Activated B cell treated with CpG ODN at 0.5 μM for 24 hours (primary cell): ENCODE results near the gene PTGS1. TPM values are rescaled to one million over a fixed set of nuclear protein-coding genes. Genes with fewer than 3 reads are reported as not detected.
"Not testable (repeated sequence)": the region's sequence is repeated elsewhere in the genome, so short reads cannot be mapped to it uniquely, and the experiment has no call there.

Source experiments
- ATAC-seq: fragments of 200-7000 bp; cut with Tn5 transposase; one replicate; pipeline ENCODE4 v1.10.0; 2021; ENCODE audit warnings: low read depth, mild to moderate bottlenecking, moderate library complexity
- CTCF ChIA-PET: fragments of 350-600 bp; sonication (Branson Sonifier 250); formaldehyde crosslinking; loops from one replicate; lab custom pipeline; 2021; ENCODE audit warnings: antibody characterized with exemption; lab: Charles Lee
- POLR2A ChIA-PET: fragments of 350-600 bp; sonication (Branson Sonifier 250); formaldehyde crosslinking; loops from one replicate; lab custom pipeline; 2021; ENCODE audit warnings: antibody characterized with exemption; lab: Charles Lee
- DNase-seq: peaks from one replicate; pipeline ENCODE4 v3.0.0; 2022
- H3K27ac Mint-ChIP-seq: one replicate; pipeline ENCODE4 v1.8.0; 2020; ENCODE audit warnings: mixed read lengths
- H3K27me3 Mint-ChIP-seq: one replicate; pipeline ENCODE4 v1.8.0; 2021; ENCODE audit warnings: mixed read lengths
- H3K36me3 Mint-ChIP-seq: one replicate; pipeline ENCODE4 v1.8.0; 2021; ENCODE audit warnings: low read depth, mixed read lengths
- H3K4me1 Mint-ChIP-seq: one replicate; pipeline ENCODE4 v1.8.0; 2021; ENCODE audit warnings: mixed read lengths
- H3K4me3 Mint-ChIP-seq: one replicate; pipeline ENCODE4 v1.8.0; 2020; ENCODE audit warnings: mild to moderate bottlenecking, mixed read lengths
- H3K9me3 Mint-ChIP-seq: one replicate; pipeline ENCODE4 v1.8.0; 2020; ENCODE audit warnings: mixed read lengths
- intact Hi-C: fragments of 100-400 bp; cut with micrococcal nuclease; formaldehyde crosslinking; loops from one replicate; pipeline ENCODE4 v1.15.1; 2024
- total RNA-seq: library from RNA; stranded (reverse); gene quantifications from 2 replicates; pipeline ENCODE4 v1.2.3, GENCODE V29; 2022
- TF ChIP-seq, protein P1 (sequence below): fragments of 200-600 bp; IDR thresholded peaks from one replicate; pipeline ENCODE4 v1.8.0; 2022; ENCODE audit warnings: antibody characterized with exemption, mild to moderate bottlenecking

The PTGS1 gene
- total RNA-seq, 1 donor from 2014 or later: 9.4 TPM

DNA sequence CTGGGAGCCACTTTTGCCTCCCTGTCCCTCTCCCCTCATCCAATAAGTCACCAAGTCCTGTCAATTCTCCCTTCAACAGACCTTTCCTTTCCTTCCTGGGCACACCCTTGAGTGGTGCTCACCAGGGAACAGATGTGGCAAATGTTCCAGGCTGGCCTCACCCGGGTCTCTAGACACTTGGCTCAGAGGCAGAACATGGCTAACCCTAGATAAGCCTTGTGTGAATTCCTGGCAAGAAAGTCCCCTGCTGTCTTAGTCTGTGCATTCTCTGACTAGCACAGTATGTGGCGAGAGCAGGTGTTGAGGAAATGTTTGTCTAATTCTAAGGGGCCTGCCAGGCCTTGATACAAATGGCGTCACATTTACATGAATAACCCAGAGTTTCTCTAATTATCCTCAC, 41.2 kb upstream of the PTGS1 start:
- intact Hi-C loops: no loop called here
- peaks cover 34% of the 10 kb centered on the region for H3K36me3 Mint-ChIP-seq
- ChIA-PET CTCF (no interaction called here), POLR2A (no interaction called here)
- ATAC-seq (no peak), DNase-seq (no peak)
- no peaks in the 10 kb centered on the region for H3K9me3 Mint-ChIP-seq
- no peak overlapping the region for H3K27ac Mint-ChIP-seq
- H3K4me1 Mint-ChIP-seq: no peaks in the 10 kb centered on the region
- H3K27me3 Mint-ChIP-seq: no peaks in the 10 kb centered on the region
- TF ChIP-seq, protein P1, sequence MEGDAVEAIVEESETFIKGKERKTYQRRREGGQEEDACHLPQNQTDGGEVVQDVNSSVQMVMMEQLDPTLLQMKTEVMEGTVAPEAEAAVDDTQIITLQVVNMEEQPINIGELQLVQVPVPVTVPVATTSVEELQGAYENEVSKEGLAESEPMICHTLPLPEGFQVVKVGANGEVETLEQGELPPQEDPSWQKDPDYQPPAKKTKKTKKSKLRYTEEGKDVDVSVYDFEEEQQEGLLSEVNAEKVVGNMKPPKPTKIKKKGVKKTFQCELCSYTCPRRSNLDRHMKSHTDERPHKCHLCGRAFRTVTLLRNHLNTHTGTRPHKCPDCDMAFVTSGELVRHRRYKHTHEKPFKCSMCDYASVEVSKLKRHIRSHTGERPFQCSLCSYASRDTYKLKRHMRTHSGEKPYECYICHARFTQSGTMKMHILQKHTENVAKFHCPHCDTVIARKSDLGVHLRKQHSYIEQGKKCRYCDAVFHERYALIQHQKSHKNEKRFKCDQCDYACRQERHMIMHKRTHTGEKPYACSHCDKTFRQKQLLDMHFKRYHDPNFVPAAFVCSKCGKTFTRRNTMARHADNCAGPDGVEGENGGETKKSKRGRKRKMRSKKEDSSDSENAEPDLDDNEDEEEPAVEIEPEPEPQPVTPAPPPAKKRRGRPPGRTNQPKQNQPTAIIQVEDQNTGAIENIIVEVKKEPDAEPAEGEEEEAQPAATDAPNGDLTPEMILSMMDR: no peak
- H3K4me3 Mint-ChIP-seq: no peak overlapping the region

DNA sequence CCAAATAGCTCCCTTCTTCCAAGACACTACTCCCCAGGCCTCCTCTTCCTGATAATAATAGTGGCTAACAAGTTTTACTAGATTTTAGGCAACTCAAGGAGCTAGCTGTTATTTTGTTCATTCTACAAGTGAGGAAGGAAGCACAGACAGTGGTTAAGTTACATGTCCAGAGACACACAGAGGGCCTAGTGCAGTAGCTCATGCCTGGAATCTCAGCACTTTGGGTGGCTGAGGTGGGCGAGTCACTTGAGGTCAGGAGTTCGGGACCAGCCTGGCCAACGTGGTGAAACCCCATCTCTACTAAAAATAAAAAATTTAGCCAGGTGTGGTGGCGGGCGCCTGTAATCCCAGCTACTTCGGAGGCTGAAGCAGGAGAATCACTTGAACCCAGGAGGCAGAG, 40.4 kb upstream of the PTGS1 start:
- ATAC-seq, POLR2A ChIA-PET, H3K27ac Mint-ChIP-seq, H3K27me3 Mint-ChIP-seq, H3K4me1 Mint-ChIP-seq, H3K9me3 Mint-ChIP-seq, intact Hi-C loops, DNase-seq, CTCF ChIA-PET, H3K4me3 Mint-ChIP-seq: not testable (repeated sequence)
- H3K36me3 Mint-ChIP-seq: peaks cover 25% of the 10 kb centered on the region

DNA sequence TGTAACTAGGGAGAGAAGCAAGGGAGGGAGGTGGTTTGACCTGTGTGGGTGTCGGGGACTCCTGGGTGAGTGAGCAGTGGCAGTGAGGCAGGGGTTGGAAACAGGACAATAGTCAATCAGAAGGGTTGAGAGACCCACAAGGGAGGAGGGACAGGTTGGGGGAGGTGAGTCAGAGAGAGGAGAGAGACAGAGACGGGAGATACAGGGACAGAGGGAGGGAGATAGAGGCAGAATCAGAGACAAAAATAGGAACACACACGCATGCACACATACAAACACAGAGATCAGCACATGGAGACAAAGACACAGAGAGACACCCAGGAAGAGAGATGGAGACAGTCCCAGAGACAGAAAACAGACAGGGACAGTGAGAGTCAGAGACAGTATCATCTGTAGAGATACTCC, 39.3 kb upstream of the PTGS1 start:
- H3K4me3 Mint-ChIP-seq: no peak overlapping the region
- H3K27ac Mint-ChIP-seq: no peak overlapping the region
- DNase-seq: no peak
- peaks cover 18% of the 10 kb centered on the region for H3K36me3 Mint-ChIP-seq
- ChIA-PET POLR2A (no interaction called here), CTCF (no interaction called here)
- no peak for ATAC-seq
- H3K27me3 Mint-ChIP-seq: no peaks in the 10 kb centered on the region
- TF ChIP-seq, protein P1: no peak
- intact Hi-C loops: no loop called here
- H3K9me3 Mint-ChIP-seq: no peaks in the 10 kb centered on the region
- no peaks in the 10 kb centered on the region for H3K4me1 Mint-ChIP-seq

DNA sequence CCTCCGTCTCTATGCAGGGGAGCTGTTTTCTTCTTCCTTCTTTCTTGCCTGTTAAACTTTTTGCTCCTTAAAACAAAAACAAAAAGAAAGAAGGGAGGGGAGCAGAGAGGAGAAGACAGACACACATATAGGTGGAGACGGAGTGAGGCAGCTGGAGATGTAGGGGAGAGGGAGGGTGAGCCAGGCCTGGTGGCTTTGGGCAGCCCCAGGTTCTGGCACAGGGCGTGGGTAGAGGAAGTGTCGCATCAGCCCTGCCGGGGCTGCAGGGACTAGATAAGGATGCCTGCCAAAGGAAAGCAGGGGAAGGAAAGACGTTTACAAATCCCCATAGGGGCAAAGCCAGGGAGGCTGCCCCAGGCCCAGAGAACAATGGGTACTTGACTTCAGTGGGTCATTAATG, 38.7 kb upstream of the PTGS1 start:
- H3K9me3 Mint-ChIP-seq: no peaks in the 10 kb centered on the region
- intact Hi-C loops: no loop called here
- peaks cover 12% of the 10 kb centered on the region for H3K36me3 Mint-ChIP-seq
- TF ChIP-seq, protein P1: no peak
- no peaks in the 10 kb centered on the region for H3K27me3 Mint-ChIP-seq
- no peak overlapping the region for H3K4me3 Mint-ChIP-seq
- H3K27ac Mint-ChIP-seq: no peak overlapping the region
- no peak for DNase-seq
- no peak for ATAC-seq
- POLR2A ChIA-PET: no interaction called here
- CTCF ChIA-PET: no interaction called here
- peaks cover 2% of the 10 kb centered on the region for H3K4me1 Mint-ChIP-seq

DNA sequence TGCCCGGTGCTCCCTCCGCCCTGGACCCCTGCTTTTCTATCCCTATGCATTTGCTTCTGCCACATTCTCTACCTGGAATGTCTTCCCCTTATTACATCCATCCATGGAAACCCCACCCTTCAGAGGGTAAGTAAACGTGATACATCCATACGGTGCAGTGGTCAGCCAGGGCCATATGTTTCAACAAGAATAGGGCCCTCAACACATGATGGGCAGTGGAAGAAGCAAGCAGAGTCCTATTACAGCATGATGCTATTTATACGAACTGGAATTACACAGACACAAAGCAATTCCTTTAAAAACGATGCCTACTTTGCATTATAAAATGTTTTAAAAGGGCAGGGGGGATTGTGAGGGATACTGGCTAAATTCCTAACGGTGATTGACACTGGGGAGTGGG, 38.2 kb upstream of the PTGS1 start:
- intact Hi-C loops: no loop called here

More for the DNA sequence above, 38.2 kb upstream of the PTGS1 start:
- ChIA-PET POLR2A (no interaction called here), CTCF (no interaction called here)
- Mint-ChIP-seq H3K4me3 (no peak overlapping the region), H3K4me1 (peaks cover 7% of the 10 kb centered on the region), H3K27ac (no peak overlapping the region), H3K9me3 (no peaks in the 10 kb centered on the region), H3K36me3 (peaks cover 10% of the 10 kb centered on the region), H3K27me3 (no peaks in the 10 kb centered on the region)
- DNase-seq (no peak), ATAC-seq (no peak)
- TF ChIP-seq, protein P1: no peak
